Choroid plexus epithelial cell (primary cell): ENCODE measurements around the gene HNRNPA3.

Source experiments
- DNase-seq: peaks from one replicate; pipeline ENCODE4 v3.0.0-alpha.2; 2010; ENCODE audit warnings: low read depth
- H3K4me3 ChIP-seq: 2 replicates; pipeline ENCODE4 v1.5.1; 2011; ENCODE audit warnings: low read depth, mild to moderate bottlenecking, control low read depth, low read length, moderate library complexity
- CTCF ChIP-seq: conservative IDR thresholded peaks from 2 replicates; pipeline ENCODE4 v1.5.1; 2011; ENCODE audit warnings: low read depth, mild to moderate bottlenecking, control low read depth, inconsistent platforms, low read length, moderate library complexity

The HNRNPA3 gene

DNA sequence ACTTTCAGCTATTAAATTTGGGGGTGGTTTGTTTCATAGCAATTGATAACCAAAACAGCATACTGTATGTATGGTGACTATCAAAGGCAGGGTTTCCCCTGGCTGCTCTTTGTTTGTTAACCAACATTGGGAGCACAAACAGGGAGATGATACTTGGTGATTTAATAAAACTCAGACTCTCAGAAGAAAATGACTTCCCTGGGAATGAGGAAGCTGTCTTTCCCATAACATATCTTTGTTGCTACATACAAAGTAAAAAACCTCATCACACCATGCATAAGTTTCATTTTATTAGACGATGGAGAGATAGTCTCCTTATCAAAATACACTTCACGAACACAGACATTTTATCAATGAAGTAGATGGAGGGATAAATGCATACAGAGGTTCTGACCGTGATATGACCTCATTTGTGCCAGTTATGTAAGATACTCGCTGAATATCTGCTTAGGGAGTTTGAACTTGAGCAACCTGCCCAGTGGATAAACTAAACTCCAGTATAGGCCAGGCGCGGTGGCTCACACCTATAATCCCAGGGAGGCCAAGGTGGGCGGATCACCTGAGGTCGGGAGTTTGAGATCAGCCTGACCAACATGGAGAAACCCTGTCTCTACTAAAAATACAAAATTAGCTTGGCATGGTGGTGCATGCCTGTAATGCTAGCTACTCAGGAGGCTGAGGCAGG is 55.7 kb downstream of the HNRNPA3 start:
- no peak overlapping the region for H3K4me3 ChIP-seq
- TF ChIP-seq CTCF, result no peak
- DNase-seq, result no peak

- no peak overlapping the region for H3K4me3 ChIP-seq
- no peak for TF ChIP-seq CTCF
- DNase-seq, result no peak
Observed at GRCh38 chr2:177268901-177269300, 56.3 kb downstream of the HNRNPA3 start.

- TF ChIP-seq CTCF, result no peak
- H3K4me3 ChIP-seq, result no peak overlapping the region
- DNase-seq, result no peak
Observed at GRCh38 chr2:177270531-177270930, 57.9 kb downstream of the HNRNPA3 start.

DNA sequence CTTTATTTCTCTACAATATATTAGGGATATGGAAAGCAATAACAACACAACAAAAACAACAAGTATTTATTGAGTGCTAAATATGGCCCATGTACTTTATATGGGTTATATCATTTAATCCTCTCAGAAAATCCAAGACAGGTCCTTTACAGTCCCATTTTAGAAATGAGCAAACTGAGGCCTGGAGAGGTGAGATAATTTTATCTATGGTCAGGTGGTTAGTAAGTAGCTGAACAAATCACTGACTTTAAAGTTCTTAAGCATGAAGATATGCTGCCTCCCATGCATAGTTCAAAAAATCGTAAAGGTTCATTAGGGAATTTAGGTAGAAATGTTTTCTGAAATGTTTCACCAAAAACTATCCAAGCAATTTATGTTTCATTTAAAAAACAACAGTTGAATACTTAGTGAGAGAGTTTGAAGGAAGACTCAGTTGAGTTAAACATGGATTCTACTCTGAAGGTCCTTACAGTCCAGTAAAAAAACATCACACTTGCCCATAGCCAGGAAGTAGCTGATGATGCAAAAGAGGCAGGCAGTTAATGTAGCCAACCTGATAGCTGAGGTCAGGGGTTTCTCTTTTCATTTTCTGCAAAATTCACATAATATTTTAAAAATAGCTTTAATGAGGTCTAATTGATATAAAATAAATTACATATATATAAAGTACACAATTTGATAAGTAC is 59.5 kb downstream of the HNRNPA3 start:
- TF ChIP-seq CTCF, result no peak
- no peak for DNase-seq
- no peak overlapping the region for H3K4me3 ChIP-seq

GRCh38 chr2:177272765-177273164 is 60.2 kb downstream of the HNRNPA3 start:
- no peak for DNase-seq
- no peak for TF ChIP-seq CTCF
- H3K4me3 ChIP-seq, result no peak overlapping the region

DNA sequence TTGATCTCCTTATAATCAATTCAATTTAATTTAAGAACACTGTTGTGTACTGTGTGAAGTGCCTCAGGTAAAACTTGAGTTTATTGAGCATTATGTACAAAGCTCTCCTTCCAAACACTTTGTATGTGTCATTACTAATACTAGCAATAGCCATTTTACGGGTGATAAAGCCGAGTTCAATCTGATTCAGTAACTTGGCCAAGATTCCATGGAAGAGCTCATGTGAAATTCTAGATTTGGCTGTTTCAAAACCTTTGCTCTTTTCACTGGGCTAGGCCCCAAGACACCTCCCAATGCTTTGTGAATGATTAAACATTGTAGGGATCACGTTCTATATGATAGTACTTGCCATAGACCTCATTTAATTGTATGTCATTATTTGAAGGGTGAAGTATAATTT is 60.8 kb downstream of the HNRNPA3 start:
- H3K4me3 ChIP-seq, result no peak overlapping the region
- peak; percentile 41 for DNase-seq
- TF ChIP-seq CTCF, result no peak
